Hepatocyte (in vitro differentiated cells): ENCODE data around the gene CD22. TPM values are rescaled to one million over a fixed set of nuclear protein-coding genes. Genes with fewer than 3 reads are reported as not detected.

Source experiments
- DNase-seq: peaks from one replicate; pipeline ENCODE4 v3.0.0-alpha.2; 2016; ENCODE audit warnings: low spot score
- H2AFZ ChIP-seq: fragments of 200-600 bp; sonication (generic); 2 replicates; pipeline ENCODE4 v1.6.0; 2016; ENCODE audit warnings: antibody characterized with exemption, mild to moderate bottlenecking
- H3K27ac ChIP-seq: fragments of 200-600 bp; sonication (generic); 2 replicates; pipeline ENCODE4 v1.5.1; 2016; ENCODE audit warnings: mild to moderate bottlenecking
- H3K27me3 ChIP-seq: fragments of 200-600 bp; sonication (generic); 2 replicates; pipeline ENCODE4 v1.6.1; 2016
- H3K36me3 ChIP-seq: fragments of 200-600 bp; sonication (generic); replicated peaks from 2 replicates; pipeline ENCODE4 v1.5.1; 2016; ENCODE audit warnings: low read depth; ENCODE audit not compliant: insufficient read depth
- H3K4me1 ChIP-seq: fragments of 200-600 bp; sonication (generic); 2 replicates; pipeline ENCODE4 v1.5.1; 2016; ENCODE audit warnings: mild to moderate bottlenecking, moderate library complexity; ENCODE audit not compliant: insufficient read depth
- H3K4me2 ChIP-seq: fragments of 200-600 bp; sonication (generic); 2 replicates; pipeline ENCODE4 v1.6.0; 2016
- H3K4me3 ChIP-seq: fragments of 200-600 bp; sonication (generic); 2 replicates; pipeline ENCODE4 v1.5.1; 2016; ENCODE audit warnings: mild to moderate bottlenecking
- H3K79me2 ChIP-seq: fragments of 200-600 bp; sonication (generic); 2 replicates; pipeline ENCODE4 v1.6.0; 2017; ENCODE audit warnings: mild to moderate bottlenecking
- H3K9me2 ChIP-seq: fragments of 200-600 bp; sonication (generic); replicated peaks from 2 replicates; pipeline ENCODE4 v1.6.0; 2017; ENCODE audit warnings: mild to moderate bottlenecking; ENCODE audit not compliant: insufficient read depth
- H3K9me3 ChIP-seq: fragments of 200-600 bp; sonication (generic); 2 replicates; pipeline ENCODE4 v1.5.1; 2016; ENCODE audit warnings: low read depth, mild to moderate bottlenecking
- H4K20me1 ChIP-seq: fragments of 200-600 bp; sonication (generic); 2 replicates; pipeline ENCODE4 v1.6.0; 2016; ENCODE audit warnings: mild to moderate bottlenecking; ENCODE audit not compliant: insufficient read depth, poor library complexity, severe bottlenecking
- CTCF ChIP-seq: fragments of 200-600 bp; sonication (generic); IDR thresholded peaks from 2 replicates; pipeline ENCODE4 v1.5.1; 2016; ENCODE audit warnings: antibody characterized with exemption, mild to moderate bottlenecking; ENCODE audit not compliant: poor library complexity
- EZH2 ChIP-seq: fragments of 200-600 bp; sonication (generic); IDR thresholded peaks from 2 replicates; pipeline ENCODE4 v1.6.1; 2016; ENCODE audit warnings: antibody characterized with exemption, mild to moderate bottlenecking, borderline replicate concordance
- EZH2phosphoT487 ChIP-seq: fragments of 200-600 bp; sonication (generic); IDR thresholded peaks from one replicate; pipeline ENCODE4 v1.6.1; 2018; ENCODE audit warnings: antibody characterized with exemption, mild to moderate bottlenecking, low read depth, moderate library complexity; ENCODE audit not compliant: unreplicated experiment, severe bottlenecking
- WGBS: methylation state at CpG from one replicate; pipeline ENCODE4 v1.1.6; 2016; ENCODE audit warnings: low lambda C conversion rate; ENCODE audit errors: missing lambda C conversion rate; 5-methylcytosine and 5-hydroxymethylcytosine counted together
- polyA plus RNA-seq: library from polyadenylated mRNA; unstranded; fragments of >200 nt; fragmentation: Nextera tagmentation; extraction: Ambion mirVana; gene quantifications from 2 replicates; pipeline ENCODE4 v1.2.1, GENCODE V29; 2016
- total RNA-seq: library from RNA; depleted of rRNA; stranded (reverse); fragments of >200 nt; gene quantifications from 2 replicates; pipeline ENCODE4 v1.2.3, GENCODE V29; 2014

The CD22 gene
- total RNA-seq = 1.6 and 3.5 TPM in 2 replicates
- 1.9 TPM in 1 of 2 replicates, not detected in the other for polyA plus RNA-seq

GRCh38 chr19:35328851-35329285 is at the start of gene CD22:
Gene CD22 (plus strand): TSS chr19:35329187. CDS start chr19:35332041, 2,854 bp downstream.
- Histone ChIP-seq H3K36me3 (no peaks in the 10 kb centered on the region), H3K27me3 (no peaks in the 10 kb centered on the region), H3K4me3 (no peak within 1 kb of the TSS), H3K9me3 (no peaks in the 10 kb centered on the region), H2AFZ (no peak within 1 kb of the TSS), H3K9me2 (no peaks in the 10 kb centered on the region), H3K79me2 (no peaks in the 10 kb centered on the region), H3K27ac (no peak within 1 kb of the TSS), H3K4me1 (no peaks in the 10 kb centered on the region), H4K20me1 (no peaks in the 10 kb centered on the region), H3K4me2 (no peak within 1 kb of the TSS)
- TF ChIP-seq CTCF (no peak), EZH2phosphoT487 (no peak), EZH2 (no peak)
- WGBS = 88% methylated on average over 12 of the region's 12 CpGs
- no peak for DNase-seq

- Histone ChIP-seq H3K9me3 (no peaks in the 10 kb centered on the region), H3K36me3 (no peaks in the 10 kb centered on the region), H3K4me2 (no peak overlapping the region), H3K9me2 (no peaks in the 10 kb centered on the region), H3K79me2 (no peaks in the 10 kb centered on the region), H2AFZ (no peak overlapping the region), H3K27me3 (no peaks in the 10 kb centered on the region), H3K27ac (no peak overlapping the region), H3K4me3 (no peak overlapping the region), H3K4me1 (no peaks in the 10 kb centered on the region), H4K20me1 (no peaks in the 10 kb centered on the region)
- 87% methylated on average over 11 of the region's 11 CpGs for WGBS
- no peak for TF ChIP-seq CTCF
- TF ChIP-seq EZH2phosphoT487 = no peak
- no peak for DNase-seq
Measured at GRCh38 chr19:35279374-35279773, 49.6 kb upstream of the CD22 start.

GRCh38 chr19:35279985-35280821 is 48.8 kb upstream of the CD22 start:
- no peaks in the 10 kb centered on the region for H4K20me1 ChIP-seq
- H3K79me2 ChIP-seq = no peaks in the 10 kb centered on the region
- no peaks in the 10 kb centered on the region for H3K4me1 ChIP-seq
- TF ChIP-seq CTCF = no peak
- 77% methylated on average over 12 of the region's 12 CpGs for WGBS
- H3K27ac ChIP-seq = no peak overlapping the region
- no peak overlapping the region for H3K4me3 ChIP-seq
- no peaks in the 10 kb centered on the region for H3K9me2 ChIP-seq
- no peaks in the 10 kb centered on the region for H3K27me3 ChIP-seq
- no peak for DNase-seq
- H3K9me3 ChIP-seq = no peaks in the 10 kb centered on the region
- H2AFZ ChIP-seq = no peak overlapping the region
- no peaks in the 10 kb centered on the region for H3K36me3 ChIP-seq
- H3K4me2 ChIP-seq = no peak overlapping the region
